NB4 (cell line): ENCODE measurements around the gene FUNDC2.
A peak's percentile ranks its signal among the peaks of the same experiment; 100 is the strongest.

Experiments used
- DNase-seq: peaks from one replicate; pipeline ENCODE4 v3.0.0; 2010; ENCODE audit warnings: low read depth
- H3K4me3 ChIP-seq: one replicate; pipeline ENCODE4 v1.5.1; 2011; ENCODE audit warnings: mild to moderate bottlenecking, low read depth, low read length, moderate library complexity
- CTCF ChIP-seq: IDR thresholded peaks from one replicate; pipeline ENCODE4 v1.5.1; 2012; ENCODE audit warnings: low read depth, low read length
- MAX ChIP-seq: IDR thresholded peaks from 2 replicates; pipeline ENCODE4 v1.6.1; 2011; ENCODE audit warnings: low read depth, low read length
- MYC ChIP-seq: IDR thresholded peaks from 2 replicates; pipeline ENCODE4 v1.6.1; 2011; ENCODE audit warnings: low read depth, low read length
- POLR2A ChIP-seq: IDR thresholded peaks from 2 replicates; pipeline ENCODE4 v1.6.1; 2011; ENCODE audit warnings: mild to moderate bottlenecking; ENCODE audit not compliant: insufficient read length; ENCODE audit errors: extremely low read depth

FUNDC2 gene

GRCh38 chrX:155028129-155028528, 1.5 kb downstream of the FUNDC2 start:
- H3K4me3 ChIP-seq, result peak overlapping the region; percentile 89
- DNase-seq, result peak; percentile 41
- no peak for TF ChIP-seq MAX
- TF ChIP-seq CTCF, result no peak
- no peak for TF ChIP-seq POLR2A
- no peak for TF ChIP-seq MYC

- H3K4me3 ChIP-seq, result no peak overlapping the region
These were observed 2.2 kb downstream of the FUNDC2 start for GRCh38 chrX:155028877-155029291.

DNA sequence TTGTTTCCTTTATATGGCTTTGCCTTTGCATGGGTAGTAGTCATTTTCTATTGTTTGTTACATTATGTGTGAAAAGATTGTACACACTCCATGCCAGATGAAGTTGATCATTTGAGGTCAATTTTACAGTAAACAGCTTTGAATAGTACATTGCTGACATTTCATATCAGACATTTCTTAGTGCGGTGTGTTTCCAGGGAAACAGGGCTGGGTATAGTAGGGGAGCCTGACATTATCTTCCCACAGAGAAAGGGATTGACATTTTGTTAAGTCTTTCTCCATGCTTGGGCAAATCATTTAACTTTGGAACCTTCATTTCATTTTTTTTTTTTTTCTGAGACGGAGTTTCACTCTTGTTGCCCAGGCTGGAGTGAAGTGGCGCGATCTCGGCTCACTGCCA, 5.0 kb downstream of the FUNDC2 start:
- H3K4me3 ChIP-seq, result no peak overlapping the region
- TF ChIP-seq MAX (no peak), POLR2A (no peak), CTCF (no peak), MYC (no peak)
- no peak for DNase-seq

More at GRCh38 chrX:155028877-155029291, 2.2 kb downstream of the FUNDC2 start:
- DNase-seq, result peak; percentile 25
- TF ChIP-seq CTCF, result no peak
- no peak for TF ChIP-seq MYC
- TF ChIP-seq POLR2A, result no peak
- TF ChIP-seq MAX, result no peak

GRCh38 chrX:155035688-155036087, 9.0 kb downstream of the FUNDC2 start:
- DNase-seq, result no peak
- TF ChIP-seq POLR2A (no peak), CTCF (no peak), MYC (no peak), MAX (no peak)
- H3K4me3 ChIP-seq, result no peak overlapping the region

DNA sequence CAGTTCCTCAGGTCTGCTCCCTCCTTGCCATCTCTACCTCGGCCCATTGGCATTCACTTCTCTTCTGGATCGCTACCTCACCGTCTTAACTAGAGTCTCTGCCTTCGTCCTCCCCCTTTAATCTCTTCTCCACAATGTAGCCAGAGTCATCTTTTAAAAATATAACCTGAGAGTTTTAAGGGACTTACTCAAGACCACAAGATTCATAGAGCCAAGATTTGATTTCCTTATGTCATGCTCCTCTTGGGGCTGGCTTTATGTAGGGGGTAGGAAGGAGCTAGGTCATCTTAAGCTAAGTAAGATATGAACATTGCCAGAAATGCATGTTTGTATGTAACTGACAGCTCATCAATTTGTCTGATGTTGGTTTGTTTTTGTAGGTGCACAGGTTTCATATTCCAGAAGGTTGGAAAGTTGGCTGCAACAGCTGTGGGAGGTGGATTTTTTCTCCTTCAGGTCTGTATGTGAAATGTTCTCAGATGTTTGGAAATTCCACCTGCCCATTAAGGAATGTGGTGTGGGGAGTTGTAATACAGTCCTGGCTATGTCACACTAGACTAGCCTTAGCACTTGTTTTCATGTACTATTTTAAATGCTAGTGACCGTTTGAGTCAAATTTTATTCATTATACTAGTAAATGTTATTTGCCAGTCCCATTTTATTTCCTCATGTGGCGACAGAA, 19.6 kb downstream of the FUNDC2 start:
- H3K4me3 ChIP-seq, result no peak overlapping the region

More for the DNA sequence above, 19.6 kb downstream of the FUNDC2 start:
- TF ChIP-seq MAX, result no peak
- TF ChIP-seq MYC, result no peak
- TF ChIP-seq POLR2A, result no peak
- no peak for TF ChIP-seq CTCF
- no peak for DNase-seq
